ENCODE measurements around the gene YIPF6. TPM values are rescaled to one million over a fixed set of nuclear protein-coding genes. Genes with fewer than 3 reads are reported as not detected.

YIPF6 gene
- polyA plus RNA-seq, 3 donors: 46.3 to 48.7 (median 48.1) TPM

Other genes starting within 250 kb of the YIPF6 start
- gene OPHN1, start 65.6 kb upstream of the YIPF6 start, polyA plus RNA-seq (ENCODE audit: insufficient read length in 3 of 3): 1 to 10 TPM; 7.4 to 8.3 (median 8.0) TPM
- 10 to 100 TPM; 16.3 to 19.3 (median 18.4) TPM for gene STARD8, start 148.6 kb downstream of the YIPF6 start, polyA plus RNA-seq (ENCODE audit: insufficient read length in 3 of 3)